NCI-H187 treated with DMSO at 0.1 percent for 48 hours (cell line): Measurements from ENCODE around the gene NRG2.

ENCODE experiments used
- DNase-seq: peaks from one replicate; lab custom pipeline; 2025; lab: John Stamatoyannopoulos, UW

NRG2 gene

DNA sequence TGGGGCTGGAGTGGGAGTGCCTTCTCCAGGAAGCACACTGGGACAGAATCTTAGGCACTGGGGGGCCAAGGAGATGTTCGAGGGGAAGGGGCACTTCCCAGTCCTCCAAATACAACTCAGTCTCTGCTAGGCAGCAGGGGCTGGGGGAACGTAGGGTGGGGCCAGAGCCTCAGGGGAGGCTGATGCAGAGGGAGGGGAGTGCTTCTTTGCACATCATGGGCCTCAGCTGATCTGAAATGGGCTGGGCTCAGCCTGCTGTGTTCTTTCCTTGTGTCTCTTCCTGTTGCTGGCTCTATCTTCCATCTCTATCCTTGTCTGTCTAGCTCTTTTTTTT lies 231.9 kb downstream of the NRG2 start:
- DNase-seq = no peak

GRCh38 chr5:139810341-139811273 lies 232.5 kb downstream of the NRG2 start:
- DNase-seq = no peak

GRCh38 chr5:139809331-139809810 lies 233.7 kb downstream of the NRG2 start:
- no peak for DNase-seq

DNA sequence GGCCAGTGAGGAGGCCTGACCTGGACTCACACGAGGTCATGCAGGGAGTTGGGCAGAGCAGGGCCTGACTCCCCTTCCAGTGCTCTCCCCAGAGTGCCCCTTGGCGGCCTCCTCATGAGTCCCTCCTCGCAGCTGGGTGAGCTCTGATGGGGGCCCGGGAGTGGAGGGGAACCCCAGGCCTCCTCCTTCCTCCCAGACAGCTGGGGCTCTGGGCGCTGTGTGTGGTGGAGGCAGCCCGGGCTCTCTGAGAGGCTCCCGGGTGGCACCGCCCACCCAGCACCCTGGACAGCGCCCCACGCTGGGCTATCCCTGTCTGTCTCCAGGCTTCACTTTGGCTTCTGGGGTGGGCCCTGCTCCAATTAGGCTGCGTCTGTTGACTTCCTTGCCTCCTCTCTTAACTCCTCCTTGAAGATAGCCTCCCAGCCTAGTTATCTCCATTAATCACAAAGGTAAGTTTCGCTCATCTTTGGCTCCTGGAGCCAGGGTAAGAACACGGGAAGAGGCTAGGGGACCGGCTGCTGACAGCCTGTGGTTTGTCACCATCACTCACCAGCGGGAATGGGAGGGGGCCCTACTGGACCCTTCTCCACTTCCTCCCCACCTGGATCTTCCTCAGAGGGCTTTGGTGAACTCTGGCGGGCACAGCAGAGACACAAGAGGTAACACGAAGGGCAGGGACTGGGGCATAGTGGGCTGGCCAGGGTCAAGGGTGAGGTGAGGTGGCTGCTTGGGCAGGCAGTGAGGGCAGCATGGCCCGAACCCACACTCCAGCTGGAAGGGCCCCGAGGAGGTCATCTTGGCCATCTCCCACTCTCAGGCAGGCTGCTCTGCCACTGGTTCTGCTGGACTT lies 234.4 kb downstream of the NRG2 start:
- no peak for DNase-seq

GRCh38 chr5:139807647-139808030 lies 235.5 kb downstream of the NRG2 start:
- no peak for DNase-seq

DNA sequence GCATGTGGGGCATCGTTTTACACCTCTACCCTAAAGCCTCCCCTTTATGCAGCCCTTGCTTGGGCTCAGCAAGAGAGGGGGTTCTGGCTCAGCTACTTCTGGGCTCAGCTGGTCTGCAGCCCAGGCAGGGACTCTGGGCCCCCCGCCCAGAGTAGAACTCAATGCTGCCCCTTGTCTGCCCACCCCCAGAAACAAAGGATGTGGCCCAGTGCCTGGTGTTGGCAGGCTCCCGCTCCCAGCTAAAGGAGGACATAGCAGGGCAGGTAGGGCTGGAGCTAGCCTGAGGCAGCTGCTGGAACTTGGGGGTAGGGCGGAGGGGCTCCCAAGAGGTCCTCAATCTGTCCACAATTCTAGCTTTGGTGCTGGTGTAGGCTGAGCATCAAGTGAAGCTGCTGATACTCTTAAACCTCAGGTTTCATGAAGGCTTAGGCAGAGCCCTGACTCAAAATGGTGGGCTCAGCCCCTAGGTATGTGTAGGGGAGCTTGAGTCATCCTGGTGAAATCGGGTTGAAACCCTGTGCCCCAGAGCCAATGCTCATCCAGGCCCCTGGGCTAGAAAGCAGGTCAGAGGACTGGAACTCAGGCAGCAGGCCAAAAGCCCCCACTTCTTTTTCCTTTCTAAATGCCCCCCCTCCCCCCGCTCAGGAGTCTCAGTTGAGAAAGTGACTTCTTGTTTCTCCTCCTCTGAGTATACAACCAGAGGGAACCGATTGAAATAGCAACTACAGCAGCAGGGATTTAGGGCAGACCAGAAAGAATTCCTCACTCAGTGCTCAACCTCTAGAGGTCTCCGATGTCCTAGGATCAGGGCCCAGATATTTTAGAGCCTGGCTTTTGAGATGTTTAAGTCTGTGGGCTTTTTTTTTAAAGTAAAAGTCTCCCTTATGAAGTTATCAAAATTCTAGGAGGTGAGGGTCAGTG lies 236.1 kb downstream of the NRG2 start:
- no peak for DNase-seq

DNA sequence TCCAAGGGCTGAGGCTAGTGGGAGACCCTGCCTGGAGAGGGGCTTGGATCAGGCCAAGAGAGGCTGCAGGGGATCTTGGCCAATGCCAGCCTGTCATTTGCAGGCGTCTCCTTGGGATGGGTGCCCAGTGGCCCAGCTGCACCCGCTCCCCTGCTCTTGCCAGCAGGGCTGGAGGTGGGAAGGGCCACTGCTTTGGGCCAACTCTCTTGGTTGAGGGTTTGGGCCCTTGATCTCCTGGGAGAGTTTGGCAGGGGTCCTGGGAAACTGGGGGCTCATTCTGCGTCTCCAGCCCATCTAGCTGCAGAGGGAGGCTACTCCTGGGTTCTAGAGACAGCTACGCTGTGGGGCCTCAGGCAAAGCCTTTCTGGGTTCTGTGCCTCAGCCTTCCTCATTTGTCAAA lies 237.0 kb downstream of the NRG2 start:
- no peak for DNase-seq

GRCh38 chr5:139805545-139805944 lies 237.6 kb downstream of the NRG2 start:
- DNase-seq = no peak

- DNase-seq = no peak
Measured at GRCh38 chr5:139804800-139805397, 238.2 kb downstream of the NRG2 start.

- no peak for DNase-seq
Measured at GRCh38 chr5:139803978-139804377, 239.1 kb downstream of the NRG2 start.

- DNase-seq = no peak
Measured at GRCh38 chr5:139799359-139799758, 243.7 kb downstream of the NRG2 start.

DNA sequence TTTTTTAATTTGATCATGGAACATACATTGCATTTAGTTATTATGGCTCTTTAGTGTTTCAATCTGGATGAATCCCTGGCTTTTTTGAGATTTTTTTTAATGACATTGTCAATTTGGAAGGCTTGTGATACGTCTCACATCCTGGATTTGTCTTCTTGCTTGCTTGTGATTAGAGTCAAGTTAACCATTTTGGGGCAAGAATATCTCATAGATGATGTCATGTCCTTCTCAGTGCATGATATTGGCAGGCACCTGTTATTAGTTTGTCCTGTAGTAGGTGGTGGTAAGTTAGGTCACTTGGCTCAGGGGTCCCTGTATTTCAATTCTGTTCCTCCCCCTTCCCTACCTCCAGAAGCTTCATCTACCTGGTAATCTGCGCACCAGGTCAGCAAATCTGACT lies 244.2 kb downstream of the NRG2 start:
- no peak for DNase-seq

DNA sequence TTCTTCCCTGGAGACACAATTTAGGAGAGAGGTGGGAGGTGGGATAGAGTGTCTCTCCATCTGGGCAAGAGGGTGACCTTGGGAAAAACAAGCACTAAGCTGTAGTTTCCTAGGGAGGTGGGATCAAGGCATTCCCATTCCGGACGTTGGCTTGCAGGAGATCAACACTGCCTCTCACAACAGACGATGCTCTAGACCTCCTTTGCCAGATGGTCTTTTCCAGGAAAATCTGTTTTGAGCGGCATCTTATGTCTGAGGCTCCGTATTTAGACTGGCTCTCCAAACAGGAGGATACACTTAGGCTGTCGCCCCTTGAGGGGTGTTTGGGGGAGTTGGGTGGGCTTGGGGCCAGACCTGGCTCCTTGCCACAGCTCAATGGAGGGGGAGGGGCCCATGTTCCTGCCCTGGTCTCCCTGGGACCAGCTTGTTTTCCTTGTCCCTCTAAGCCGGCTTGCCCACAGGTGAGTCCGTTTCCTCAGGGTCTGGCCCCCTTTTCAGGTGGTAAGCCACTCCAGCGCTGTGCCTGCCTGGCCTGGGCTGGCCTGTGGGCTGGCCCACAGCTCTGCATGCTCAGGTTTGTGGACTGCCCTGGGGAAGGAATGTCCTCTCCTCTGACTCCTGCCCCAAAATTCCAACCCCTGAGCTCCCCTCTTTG lies 245.1 kb downstream of the NRG2 start:
- no peak for DNase-seq

DNA sequence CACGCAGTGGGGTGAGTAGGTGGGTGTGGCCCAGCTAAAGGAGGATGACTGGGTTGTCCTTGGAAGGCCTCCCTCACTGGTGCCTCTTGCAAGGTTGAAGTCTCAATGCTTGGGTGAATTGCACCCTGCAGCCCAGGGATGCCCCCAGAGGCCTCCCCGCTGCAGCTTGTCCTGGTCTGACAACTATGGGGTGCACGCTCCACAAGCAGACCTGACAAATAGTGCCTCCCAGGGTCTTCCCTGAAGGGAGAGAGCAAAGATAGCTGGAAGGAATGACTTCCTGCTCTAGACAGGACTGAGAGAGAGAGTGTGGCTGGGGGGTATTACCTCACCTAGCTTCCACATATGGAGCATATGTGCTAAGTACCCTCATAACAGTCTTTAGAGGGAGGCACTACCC lies 245.8 kb downstream of the NRG2 start:
- no peak for DNase-seq
